ENCODE measurements around the gene RPL15.

RPL15 gene

GRCh38 chr3:23926736-23927135, 9.8 kb downstream of the RPL15 start:
- no peak for DNase-seq (ENCODE audit: extremely low read depth in 1 of 2, low read depth in 1 of 2)

- DNase-seq (ENCODE audit: extremely low read depth in 1 of 2, low read depth in 1 of 2) = no peak
These were observed 11.6 kb downstream of the RPL15 start for GRCh38 chr3:23928524-23928923.

GRCh38 chr3:23931597-23931996, 14.7 kb downstream of the RPL15 start:
- DNase-seq (ENCODE audit: extremely low read depth in 1 of 2, low read depth in 1 of 2) = no peak

GRCh38 chr3:23932571-23932970, 15.6 kb downstream of the RPL15 start:
- DNase-seq (ENCODE audit: extremely low read depth in 1 of 2, low read depth in 1 of 2) = no peak

GRCh38 chr3:23934253-23934652, 17.3 kb downstream of the RPL15 start:
- DNase-seq (ENCODE audit: extremely low read depth in 1 of 2, low read depth in 1 of 2) = no peak

- DNase-seq (ENCODE audit: extremely low read depth in 1 of 2, low read depth in 1 of 2) = no peak
These were observed 20.4 kb downstream of the RPL15 start for GRCh38 chr3:23937296-23937695.

- DNase-seq (ENCODE audit: extremely low read depth in 1 of 2, low read depth in 1 of 2) = no peak
These were observed 21.8 kb downstream of the RPL15 start for GRCh38 chr3:23938688-23939087.

GRCh38 chr3:23940775-23941174, 23.8 kb downstream of the RPL15 start:
- DNase-seq (ENCODE audit: extremely low read depth in 1 of 2, low read depth in 1 of 2) = no peak

- no peak for DNase-seq (ENCODE audit: extremely low read depth in 1 of 2, low read depth in 1 of 2)
These were observed 24.5 kb downstream of the RPL15 start for GRCh38 chr3:23941440-23941839.

GRCh38 chr3:23942546-23942945, 25.6 kb downstream of the RPL15 start:
- no peak for DNase-seq (ENCODE audit: extremely low read depth in 1 of 2, low read depth in 1 of 2)

- no peak for DNase-seq (ENCODE audit: extremely low read depth in 1 of 2, low read depth in 1 of 2)
These were observed 27.3 kb downstream of the RPL15 start for GRCh38 chr3:23944007-23944783.

GRCh38 chr3:23944861-23945662, 28.1 kb downstream of the RPL15 start, which contains the start of gene NR1D2:
NR1D2 (plus strand) TSS chr3:23945286; CDS start chr3:23945579, 293 bp downstream.
- peak; percentile 56 to 61 for DNase-seq (ENCODE audit: extremely low read depth in 1 of 2, low read depth in 1 of 2)

- DNase-seq (ENCODE audit: extremely low read depth in 1 of 2, low read depth in 1 of 2) = no peak
These were observed 28.7 kb downstream of the RPL15 start for GRCh38 chr3:23945663-23945912.

- peak; percentile 88 to 92 for DNase-seq (ENCODE audit: extremely low read depth in 1 of 2, low read depth in 1 of 2)
These were observed 29.2 kb downstream of the RPL15 start for GRCh38 chr3:23945913-23946687.

GRCh38 chr3:23948761-23949160, 31.8 kb downstream of the RPL15 start:
- DNase-seq (ENCODE audit: extremely low read depth in 1 of 2, low read depth in 1 of 2) = no peak

GRCh38 chr3:23949784-23950183, 32.9 kb downstream of the RPL15 start:
- no peak for DNase-seq (ENCODE audit: extremely low read depth in 1 of 2, low read depth in 1 of 2)

- DNase-seq (ENCODE audit: extremely low read depth in 1 of 2, low read depth in 1 of 2) = no peak
These were observed 33.4 kb downstream of the RPL15 start for GRCh38 chr3:23950293-23950692.

GRCh38 chr3:23952646-23953045, 35.7 kb downstream of the RPL15 start:
- no peak for DNase-seq (ENCODE audit: extremely low read depth in 1 of 2, low read depth in 1 of 2)

- no peak for DNase-seq (ENCODE audit: extremely low read depth in 1 of 2, low read depth in 1 of 2)
These were observed 36.6 kb downstream of the RPL15 start for GRCh38 chr3:23953523-23953922.

- no peak for DNase-seq (ENCODE audit: extremely low read depth in 1 of 2, low read depth in 1 of 2)
These were observed 37.2 kb downstream of the RPL15 start for GRCh38 chr3:23954144-23954543.

GRCh38 chr3:23956701-23957100, 39.8 kb downstream of the RPL15 start:
- no peak for DNase-seq (ENCODE audit: extremely low read depth in 1 of 2, low read depth in 1 of 2)
